ENCODE measurements around the gene CNRIP1.

DNA sequence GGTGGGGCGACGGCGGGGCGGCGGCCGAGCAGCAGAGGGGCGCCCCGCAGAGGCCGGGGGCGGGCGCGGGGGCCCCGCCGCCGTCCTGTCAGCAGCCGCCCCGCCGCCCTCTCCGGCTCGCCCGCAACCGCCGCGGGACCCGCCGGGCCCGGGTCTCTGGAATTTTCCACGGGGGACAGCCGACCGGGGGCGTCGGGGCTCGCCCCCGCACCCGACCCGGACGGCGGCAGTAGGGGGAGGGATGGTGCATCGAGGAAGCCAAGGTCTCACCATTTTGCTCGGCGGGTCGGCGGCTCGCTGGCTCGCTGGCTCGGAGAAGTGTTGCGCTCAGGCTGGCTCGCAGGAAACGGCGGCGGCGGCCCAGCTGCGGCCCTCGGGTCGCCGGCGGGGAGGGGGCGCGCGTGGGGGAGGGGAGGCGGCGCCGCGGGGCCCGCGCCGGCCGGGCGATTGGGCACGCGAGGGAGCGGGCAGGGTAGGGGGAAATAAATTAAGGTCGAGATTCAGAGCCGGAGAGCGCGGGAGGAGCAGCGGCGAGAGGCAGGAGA, 67.8 kb downstream of the CNRIP1 start:
- no peak for TF ChIP-seq EZH2phosphoT487 (IDR thresholded peaks at IDR 0.05; ENCODE audit: borderline replicate concordance, low read length)
- TF ChIP-seq, protein P1, sequence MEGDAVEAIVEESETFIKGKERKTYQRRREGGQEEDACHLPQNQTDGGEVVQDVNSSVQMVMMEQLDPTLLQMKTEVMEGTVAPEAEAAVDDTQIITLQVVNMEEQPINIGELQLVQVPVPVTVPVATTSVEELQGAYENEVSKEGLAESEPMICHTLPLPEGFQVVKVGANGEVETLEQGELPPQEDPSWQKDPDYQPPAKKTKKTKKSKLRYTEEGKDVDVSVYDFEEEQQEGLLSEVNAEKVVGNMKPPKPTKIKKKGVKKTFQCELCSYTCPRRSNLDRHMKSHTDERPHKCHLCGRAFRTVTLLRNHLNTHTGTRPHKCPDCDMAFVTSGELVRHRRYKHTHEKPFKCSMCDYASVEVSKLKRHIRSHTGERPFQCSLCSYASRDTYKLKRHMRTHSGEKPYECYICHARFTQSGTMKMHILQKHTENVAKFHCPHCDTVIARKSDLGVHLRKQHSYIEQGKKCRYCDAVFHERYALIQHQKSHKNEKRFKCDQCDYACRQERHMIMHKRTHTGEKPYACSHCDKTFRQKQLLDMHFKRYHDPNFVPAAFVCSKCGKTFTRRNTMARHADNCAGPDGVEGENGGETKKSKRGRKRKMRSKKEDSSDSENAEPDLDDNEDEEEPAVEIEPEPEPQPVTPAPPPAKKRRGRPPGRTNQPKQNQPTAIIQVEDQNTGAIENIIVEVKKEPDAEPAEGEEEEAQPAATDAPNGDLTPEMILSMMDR (IDR thresholded peaks at IDR 0.05; ENCODE audit: low read depth, low read length, poor library complexity, severe bottlenecking), result no peak

All from DOHH2 (cell line).